B cell (primary cell): ENCODE data around the gene ZBTB40. TPM values are rescaled to one million over a fixed set of nuclear protein-coding genes. Genes with fewer than 3 reads are reported as not detected.

Source experiments
- ATAC-seq: fragments of 200-7000 bp; cut with Tn5 transposase; one replicate; pipeline ENCODE4 v1.10.0; 2021; ENCODE audit warnings: low read depth, mild to moderate bottlenecking, moderate number of reproducible peaks, moderate library complexity
- CTCF ChIA-PET: fragments of 350-600 bp; sonication (Branson Sonifier 250); formaldehyde crosslinking; loops from one replicate; lab custom pipeline; 2021; ENCODE audit warnings: antibody characterized with exemption, inconsistent platforms; lab: Charles Lee
- POLR2A ChIA-PET: fragments of 350-600 bp; sonication (Branson Sonifier 250); formaldehyde crosslinking; loops from one replicate; lab custom pipeline; 2021; ENCODE audit warnings: antibody characterized with exemption; lab: Charles Lee
- DNase-seq: peaks from one replicate; pipeline ENCODE4 v3.0.0; 2013
- H2AFZ ChIP-seq: 2 replicates; pipeline ENCODE4 v1.6.1; 2012; ENCODE audit warnings: mild to moderate bottlenecking, low read depth, low read length; ENCODE audit not compliant: insufficient read depth, poor library complexity, severe bottlenecking
- H3K27ac ChIP-seq, 2 donors: 1 replicate in 1 of 2; 2 replicates in 1 of 2; pipeline ENCODE4 v1.5.1; 2012 to 2013; ENCODE audit warnings: low read length in 2 of 2, mild to moderate bottlenecking in 2 of 2, moderate library complexity in 1 of 2
- H3K27me3 ChIP-seq, 4 experiments: fragments of 200-600 bp in 1 of 4; sonication (generic) in 1 of 4; replicated peaks in 1 of 4; 1 replicate in 2 of 4; 2 replicates in 2 of 4; pipeline versions ENCODE4 v1.6.1 to v1.7.0; 2013 to 2016; ENCODE audit warnings: low read length in 3 of 4, mild to moderate bottlenecking in 2 of 4, mixed read lengths in 1 of 4, moderate library complexity in 1 of 4; ENCODE audit not compliant: insufficient read depth in 4 of 4, control insufficient read depth in 3 of 4; ENCODE audit errors: control extremely low read depth in 1 of 4
- H3K36me3 ChIP-seq, 2 experiments: replicated peaks in 1 of 2; 1 replicate in 1 of 2; 2 replicates in 1 of 2; pipeline versions ENCODE4 v1.6.1 to v1.7.1; 2013; ENCODE audit warnings: low read length in 1 of 2; ENCODE audit not compliant: insufficient read depth in 2 of 2, control insufficient read depth in 1 of 2; ENCODE audit errors: control extremely low read depth in 1 of 2, extremely low read depth in 1 of 2
- H3K4me1 ChIP-seq, 2 donors: fragments of 200-600 bp in 1 of 2; sonication (generic) in 1 of 2; 1 replicate in 1 of 2; 2 replicates in 1 of 2; pipeline versions ENCODE4 v1.5.1 to v1.6.1; 2013 to 2017; ENCODE audit warnings: low read length in 2 of 2; ENCODE audit not compliant: control insufficient read depth in 2 of 2, insufficient read depth in 2 of 2
- H3K4me2 ChIP-seq: replicated peaks from 2 replicates; pipeline ENCODE3; 2012; ENCODE audit warnings: mild to moderate bottlenecking, low read depth, low read length; ENCODE audit not compliant: poor library complexity, severe bottlenecking
- H3K4me3 ChIP-seq, 5 experiments: fragments of 200-600 bp in 1 of 5; sonication (generic) in 1 of 5; 1 replicate in 3 of 5; 2 replicates in 2 of 5; pipeline versions ENCODE4 v1.5.1 to v1.7.0; 2011 to 2016; ENCODE audit warnings: low read length in 4 of 5, mild to moderate bottlenecking in 4 of 5, low read depth in 2 of 5, control low read depth in 1 of 5, moderate library complexity in 1 of 5; ENCODE audit not compliant: insufficient read depth in 1 of 5; ENCODE audit errors: control extremely low read depth in 1 of 5, extremely low read depth in 1 of 5
- H3K79me2 ChIP-seq: fragments of 200-600 bp; sonication (generic); one replicate; pipeline ENCODE4 v1.6.0; 2016; ENCODE audit warnings: low read length; ENCODE audit not compliant: control insufficient read depth, insufficient read depth
- H3K9ac ChIP-seq: fragments of 200-600 bp; sonication (generic); 2 replicates; pipeline ENCODE4 v1.6.1; 2017; ENCODE audit warnings: mild to moderate bottlenecking, low read length, moderate library complexity
- H3K9me3 ChIP-seq, 3 donors: one replicate each; pipeline versions ENCODE4 v1.6.1 to v1.7.1; 2013; ENCODE audit warnings: low read length in 2 of 3; ENCODE audit not compliant: control insufficient read depth in 2 of 3, insufficient read depth in 1 of 3; ENCODE audit errors: control extremely low read depth in 1 of 3
- H4K20me1 ChIP-seq: 2 replicates; pipeline ENCODE4 v1.6.0; 2012; ENCODE audit warnings: mild to moderate bottlenecking, low read length; ENCODE audit not compliant: insufficient read depth, control insufficient read depth, poor library complexity, severe bottlenecking
- H3K27ac Mint-ChIP-seq: one replicate; pipeline ENCODE4 v1.8.0; 2021; ENCODE audit warnings: mixed read lengths
- H3K27me3 Mint-ChIP-seq: one replicate; pipeline ENCODE4 v1.8.0; 2021; ENCODE audit warnings: mixed read lengths
- H3K4me1 Mint-ChIP-seq: one replicate; pipeline ENCODE4 v1.8.0; 2021; ENCODE audit warnings: mixed read lengths
- H3K4me3 Mint-ChIP-seq: one replicate; pipeline ENCODE4 v1.8.0; 2021; ENCODE audit warnings: mixed read lengths
- H3K9me3 Mint-ChIP-seq: one replicate; pipeline ENCODE4 v1.8.0; 2022; ENCODE audit warnings: mixed read lengths; ENCODE audit not compliant: insufficient read depth
- EZH2 ChIP-seq: IDR thresholded peaks from 2 replicates; pipeline ENCODE4 v1.6.1; 2012; ENCODE audit warnings: borderline replicate concordance, low read depth, mild to moderate bottlenecking, moderate library complexity, low read length; ENCODE audit not compliant: insufficient read depth, poor library complexity, severe bottlenecking
- WGBS: methylation state at CpG from one replicate; pipeline ENCODE4 v1.1.5; 2013; ENCODE audit warnings: missing lambda C conversion rate; ENCODE audit not compliant: insufficient coverage; 5-methylcytosine and 5-hydroxymethylcytosine counted together
- intact Hi-C: fragments of 100-400 bp; cut with micrococcal nuclease; formaldehyde crosslinking; loops from one replicate; pipeline ENCODE4 v1.10.0; 2022
- polyA plus RNA-seq: library from polyadenylated mRNA; depleted of rRNA; stranded (reverse); fragments of >200 nt; gene quantifications from 2 replicates; pipeline ENCODE4 v1.2.3, GENCODE V29; 2012
- total RNA-seq, 2 donors: library from RNA; stranded (reverse); fragments of 120-200 nt in 1 of 2; gene quantifications; 1 replicate in 1 of 2; 2 replicates in 1 of 2; pipeline versions ENCODE4 v1.2.3 to v1.2.4, GENCODE V29; 2013 to 2022
- TF ChIP-seq, protein P1 (sequence below): fragments of 200-600 bp; IDR thresholded peaks from one replicate; pipeline ENCODE4 v1.8.0; 2022; ENCODE audit warnings: antibody characterized with exemption, mild to moderate bottlenecking

ZBTB40 gene
- total and polyA plus RNA-seq, 2 donors (not counting 1 experiment from before 2014, with no cell fraction given): 30.9 to 51.9 TPM

GRCh38 chr1:22512873-22513272, 61.2 kb downstream of the ZBTB40 start:
- Histone ChIP-seq H4K20me1 (no peaks in the 10 kb centered on the region), H3K27ac (no peak overlapping the region), H3K27me3 (no peaks in the 10 kb centered on the region), H3K4me3 (no peak overlapping the region), H3K9ac (no peak overlapping the region), H3K4me2 (no peak overlapping the region), H3K79me2 (no peaks in the 10 kb centered on the region), H2AFZ (no peak overlapping the region), H3K36me3 (peaks cover 2 to 95% of the 10 kb centered on the region in 2 experiments), H3K9me3 (no peaks in the 10 kb centered on the region), H3K4me1 (no peaks in the 10 kb centered on the region)
- intact Hi-C loops: no loop called here
- WGBS: 95% methylated on average over 4 of the region's 9 CpGs
- Mint-ChIP-seq H3K9me3 (no peaks in the 10 kb centered on the region), H3K27me3 (no peaks in the 10 kb centered on the region), H3K4me1 (no peaks in the 10 kb centered on the region), H3K4me3 (no peak overlapping the region), H3K27ac (no peak overlapping the region)
- CTCF ChIA-PET: interaction anchor here (1.4 kb wide), 1 partner anchor 9 kb away, joined by 3 read pairs; no protein-coding TSS in a partner anchor
- no peak for DNase-seq
- no peak for ATAC-seq
- TF ChIP-seq EZH2: no peak
- TF ChIP-seq, protein P1, sequence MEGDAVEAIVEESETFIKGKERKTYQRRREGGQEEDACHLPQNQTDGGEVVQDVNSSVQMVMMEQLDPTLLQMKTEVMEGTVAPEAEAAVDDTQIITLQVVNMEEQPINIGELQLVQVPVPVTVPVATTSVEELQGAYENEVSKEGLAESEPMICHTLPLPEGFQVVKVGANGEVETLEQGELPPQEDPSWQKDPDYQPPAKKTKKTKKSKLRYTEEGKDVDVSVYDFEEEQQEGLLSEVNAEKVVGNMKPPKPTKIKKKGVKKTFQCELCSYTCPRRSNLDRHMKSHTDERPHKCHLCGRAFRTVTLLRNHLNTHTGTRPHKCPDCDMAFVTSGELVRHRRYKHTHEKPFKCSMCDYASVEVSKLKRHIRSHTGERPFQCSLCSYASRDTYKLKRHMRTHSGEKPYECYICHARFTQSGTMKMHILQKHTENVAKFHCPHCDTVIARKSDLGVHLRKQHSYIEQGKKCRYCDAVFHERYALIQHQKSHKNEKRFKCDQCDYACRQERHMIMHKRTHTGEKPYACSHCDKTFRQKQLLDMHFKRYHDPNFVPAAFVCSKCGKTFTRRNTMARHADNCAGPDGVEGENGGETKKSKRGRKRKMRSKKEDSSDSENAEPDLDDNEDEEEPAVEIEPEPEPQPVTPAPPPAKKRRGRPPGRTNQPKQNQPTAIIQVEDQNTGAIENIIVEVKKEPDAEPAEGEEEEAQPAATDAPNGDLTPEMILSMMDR: no peak
- POLR2A ChIA-PET: no interaction called here

GRCh38 chr1:22516906-22517571, 65.4 kb downstream of the ZBTB40 start:
- DNase-seq: no peak
- WGBS: 96% methylated on average over 16 of the region's 16 CpGs
- Histone ChIP-seq H2AFZ (no peak overlapping the region), H3K9me3 (no peaks in the 10 kb centered on the region), H3K4me2 (no peak overlapping the region), H3K79me2 (no peaks in the 10 kb centered on the region), H4K20me1 (no peaks in the 10 kb centered on the region), H3K36me3 (peaks cover 12 to 94% of the 10 kb centered on the region in 2 experiments), H3K27ac (no peak overlapping the region), H3K9ac (no peak overlapping the region), H3K27me3 (no peaks in the 10 kb centered on the region), H3K4me3 (no peak overlapping the region), H3K4me1 (no peaks in the 10 kb centered on the region)
- TF ChIP-seq EZH2: no peak
- TF ChIP-seq, protein P1: no peak
- Mint-ChIP-seq H3K27ac (no peak overlapping the region), H3K4me3 (no peak overlapping the region), H3K4me1 (no peaks in the 10 kb centered on the region), H3K9me3 (no peaks in the 10 kb centered on the region), H3K27me3 (no peaks in the 10 kb centered on the region)
- CTCF ChIA-PET: no interaction called here
- POLR2A ChIA-PET: no interaction called here
- intact Hi-C loops: no loop called here
- no peak for ATAC-seq
